GM23338 (cell line): ENCODE data around the gene ANKMY2.

Experiments
- CTCF ChIP-seq, 2 experiments: fragments of 200-600 bp in 1 of 2; sonication (generic) in 1 of 2; conservative IDR thresholded peaks; 2 replicates each; pipeline versions ENCODE4 v1.5.1 to v1.6.1; 2016 to 2017; ENCODE audit warnings: antibody characterized with exemption in 2 of 2, low read depth in 2 of 2, mild to moderate bottlenecking in 2 of 2, moderate library complexity in 1 of 2
- EZH2 ChIP-seq: fragments of 200-600 bp; sonication (generic); IDR thresholded peaks from one replicate; pipeline ENCODE4 v1.8.0; 2017; ENCODE audit warnings: antibody characterized with exemption, mild to moderate bottlenecking, low read depth; ENCODE audit not compliant: unreplicated experiment
- EZH2phosphoT487 ChIP-seq: fragments of 200-600 bp; sonication (generic); IDR thresholded peaks from one replicate; pipeline ENCODE4 v1.8.1; 2018; ENCODE audit warnings: antibody characterized with exemption; ENCODE audit not compliant: unreplicated experiment
- POLR2AphosphoS5 ChIP-seq: IDR thresholded peaks from 2 replicates; pipeline ENCODE4 v1.6.1; 2016; ENCODE audit warnings: antibody characterized with exemption, low read depth
- REST ChIP-seq: IDR thresholded peaks from one replicate; pipeline ENCODE4 v1.6.1; 2018; ENCODE audit warnings: antibody characterized with exemption; ENCODE audit not compliant: unreplicated experiment

- TF ChIP-seq CTCF (conservative IDR thresholded peaks at IDR 0.05; ENCODE audit: low read depth in 2 of 2) (no peak), REST (no peak), EZH2 (no peak), EZH2phosphoT487 (no peak), POLR2AphosphoS5 (no peak)
These were observed 58.4 kb downstream of the ANKMY2 start for GRCh38 chr7:16587129-16587528.
